Endothelial cell of umbilical vein (primary cell): ENCODE measurements around the gene RTKN. TPM values are rescaled to one million over a fixed set of nuclear protein-coding genes. Genes with fewer than 3 reads are reported as not detected.

Experiments
- BruUV-seq: library from RNA; stranded (reverse); fragments of 400-500 nt; replicated peaks from 2 replicates; lab custom pipeline; 2021; lab: Mats Ljungman, UMichigan
- CTCF ChIA-PET: fragments of 300-600, 350-600 bp; sonication (Branson Sonifier 250); formaldehyde crosslinking; loops from one replicate; lab custom pipeline; 2021; ENCODE audit warnings: antibody characterized with exemption, inconsistent platforms; lab: Charles Lee
- POLR2A ChIA-PET: fragments of 300-600, 350-600 bp; sonication (Branson Sonifier 250); formaldehyde crosslinking; loops from one replicate; lab custom pipeline; 2021; ENCODE audit warnings: antibody characterized with exemption, inconsistent platforms; lab: Charles Lee
- DNase-seq: peaks from one replicate; pipeline ENCODE4 v3.0.0-alpha.2; 2011; ENCODE audit warnings: low read depth, low spot score
- FAIRE-seq: peaks from 2 replicates; lab custom pipeline; 2011; peaks lifted over from hg19 to GRCh38; lab: Jason Lieb, UNC
- H2AFZ ChIP-seq: 2 replicates; pipeline ENCODE4 v1.6.0; 2012; ENCODE audit warnings: low read depth, low read length, control low read depth, inconsistent platforms
- H3K27ac ChIP-seq: 2 replicates; pipeline ENCODE4 v1.5.1; 2011; ENCODE audit warnings: low read depth, mild to moderate bottlenecking, control low read depth, low read length, moderate library complexity; ENCODE audit not compliant: insufficient read depth
- H3K27me3 ChIP-seq, 2 experiments: 2 replicates each; pipeline versions ENCODE4 v1.6.0 to v1.6.1; 2011; ENCODE audit warnings: low read length in 2 of 2, mixed read lengths in 1 of 2; ENCODE audit not compliant: control insufficient read depth in 2 of 2, insufficient read depth in 2 of 2
- H3K36me3 ChIP-seq, 2 experiments: 2 replicates in 1 of 2; 3 replicates in 1 of 2; pipeline ENCODE4 v1.5.1; 2011; ENCODE audit warnings: low read length in 2 of 2, mild to moderate bottlenecking in 1 of 2, moderate library complexity in 1 of 2; ENCODE audit not compliant: control insufficient read depth in 2 of 2, insufficient read depth in 2 of 2; ENCODE audit errors: extremely low read depth in 1 of 2
- H3K4me1 ChIP-seq: 3 replicates; pipeline ENCODE4 v1.5.1; 2011; ENCODE audit warnings: mild to moderate bottlenecking, low read length; ENCODE audit not compliant: control insufficient read depth, insufficient read depth; ENCODE audit errors: extremely low read depth
- H3K4me2 ChIP-seq: 2 replicates; pipeline ENCODE4 v1.6.1; 2011; ENCODE audit warnings: low read length, control low read depth, mixed read lengths; ENCODE audit not compliant: insufficient read depth
- H3K4me3 ChIP-seq, 3 experiments: fragments of 200-600 bp in 1 of 3; sonication (generic), shearing (Covaris generic) in 1 of 3; replicated peaks in 1 of 3; 2 replicates each; pipeline ENCODE4 v1.5.1; 2011 to 2016; ENCODE audit warnings: control low read depth in 3 of 3, low read length in 3 of 3, mild to moderate bottlenecking in 2 of 3, inconsistent platforms in 1 of 3, low read depth in 1 of 3, moderate library complexity in 1 of 3; ENCODE audit not compliant: insufficient read depth in 1 of 3
- H3K79me2 ChIP-seq: 2 replicates; pipeline ENCODE4 v1.6.0; 2012; ENCODE audit warnings: low read length, inconsistent platforms; ENCODE audit not compliant: control insufficient read depth, insufficient read depth
- H3K9ac ChIP-seq: replicated peaks from 2 replicates; pipeline ENCODE3; 2011; ENCODE audit warnings: low read length, control low read depth; ENCODE audit not compliant: insufficient read depth; ENCODE audit errors: extremely low read depth
- H3K9me1 ChIP-seq: replicated peaks from 3 replicates; pipeline ENCODE4 v1.6.0; 2011; ENCODE audit warnings: mild to moderate bottlenecking, low read length; ENCODE audit not compliant: control insufficient read depth, insufficient read depth; ENCODE audit errors: extremely low read depth
- H3K9me3 ChIP-seq: replicated peaks from 2 replicates; pipeline ENCODE4 v1.5.1; 2012; ENCODE audit warnings: low read length, inconsistent platforms; ENCODE audit not compliant: control insufficient read depth, insufficient read depth
- H4K20me1 ChIP-seq: replicated peaks from 2 replicates; pipeline ENCODE3; 2011; ENCODE audit warnings: mild to moderate bottlenecking, low read length; ENCODE audit not compliant: control insufficient read depth, insufficient read depth; ENCODE audit errors: extremely low read depth
- CTCF ChIP-seq, 2 donors: IDR thresholded peaks; 1 replicate in 1 of 2; 2 replicates in 1 of 2; pipeline ENCODE4 v1.5.1; 2011; ENCODE audit warnings: low read length in 2 of 2, mild to moderate bottlenecking in 2 of 2, moderate library complexity in 2 of 2, control low read depth in 1 of 2, inconsistent platforms in 1 of 2, low read depth in 1 of 2; ENCODE audit not compliant: insufficient read depth in 1 of 2; ENCODE audit errors: extremely low read depth in 1 of 2
- EZH2 ChIP-seq: IDR thresholded peaks from 2 replicates; pipeline ENCODE4 v1.6.1; 2012; ENCODE audit warnings: borderline replicate concordance, low read depth, mild to moderate bottlenecking, moderate library complexity, low read length, inconsistent platforms; ENCODE audit not compliant: severe bottlenecking
- FOS ChIP-seq: IDR thresholded peaks from 2 replicates; pipeline ENCODE4 v1.6.1; 2011; ENCODE audit warnings: mild to moderate bottlenecking, low read length, moderate library complexity, borderline replicate concordance; ENCODE audit not compliant: insufficient read depth
- GATA2 ChIP-seq: IDR thresholded peaks from 2 replicates; pipeline ENCODE4 v1.7.0; 2011; ENCODE audit warnings: low read depth, mild to moderate bottlenecking, moderate library complexity, mixed read lengths, low read length; ENCODE audit not compliant: insufficient read length, insufficient read depth
- JUN ChIP-seq: IDR thresholded peaks from 2 replicates; pipeline ENCODE4 v1.6.1; 2011; ENCODE audit warnings: borderline replicate concordance, low read depth; ENCODE audit not compliant: insufficient read length, insufficient read depth
- MYC ChIP-seq: IDR thresholded peaks from one replicate; pipeline ENCODE4 v1.6.1; 2011; ENCODE audit warnings: mild to moderate bottlenecking, low read depth, low read length
- POLR2A ChIP-seq: IDR thresholded peaks from 2 replicates; pipeline ENCODE4 v1.6.1; 2012; ENCODE audit warnings: low read depth, mild to moderate bottlenecking, control low read depth, low read length
- POLR2AphosphoS5 ChIP-seq: IDR thresholded peaks from 2 replicates; pipeline ENCODE4 v1.6.1; 2012; ENCODE audit warnings: low read depth, mild to moderate bottlenecking, control low read depth, low read length, moderate library complexity; ENCODE audit not compliant: insufficient read depth
- dilution Hi-C: fragments of 300-500 bp; cut with MboI; formaldehyde crosslinking; loops from one replicate; pipeline ENCODE4 v1.15.0; 2019; ENCODE audit warnings: low sequenced_read_pairs; ENCODE audit not compliant: extremely low pct_ligation_motif_present
- intact Hi-C: fragments of 100-400 bp; cut with micrococcal nuclease; formaldehyde crosslinking; loops from one replicate; pipeline ENCODE4 v1.10.0; 2022
- polyA plus RNA-seq, 4 experiments: library from polyadenylated mRNA; depleted of rRNA in 3 of 4; stranded (reverse) in 3 of 4; unstranded in 1 of 4; fragments of >200 nt; gene quantifications; 2 replicates each; pipeline versions ENCODE4 v1.2.1 to v1.2.3, GENCODE V29; 2011 to 2012; ENCODE audit warnings: missing spikeins in 1 of 4
- total RNA-seq: library from RNA; stranded (reverse); gene quantifications from 2 replicates; pipeline ENCODE4 v1.2.3, GENCODE V29; 2021
- TF ChIP-seq, protein P1 (sequence below): IDR thresholded peaks from 2 replicates; pipeline ENCODE4 v1.6.1; 2011; ENCODE audit not compliant: insufficient read depth, insufficient read length

RTKN gene
- total and polyA plus RNA-seq, 2 donors (not counting 3 experiments of a cell fraction or from before 2014, with no cell fraction given): 20.0 to 20.7 TPM

DNA sequence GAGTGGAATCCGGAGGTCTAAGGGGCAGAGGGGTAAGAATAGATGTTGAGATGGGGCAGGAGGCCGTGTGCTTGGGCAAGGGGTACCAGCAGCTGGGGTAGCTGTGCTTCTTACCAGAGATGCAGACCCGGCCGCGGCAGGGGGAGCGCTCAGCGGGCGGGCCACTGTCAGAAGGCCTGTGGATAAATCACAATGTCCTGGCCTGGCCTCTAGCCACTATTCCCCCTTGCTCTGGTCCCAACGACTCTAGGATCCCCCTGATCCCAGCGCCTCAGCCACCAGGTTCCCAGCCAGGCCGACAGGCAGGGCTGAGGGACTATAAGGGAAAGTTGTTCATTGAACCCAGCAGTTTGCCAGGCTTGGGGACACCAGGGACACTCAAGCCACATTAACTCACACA is 11.2 kb downstream of the RTKN start:
- H3K27ac ChIP-seq: no peak overlapping the region
- POLR2A ChIA-PET: no interaction called here
- CTCF ChIA-PET: no interaction called here
- BruUV-seq: no TSS peak
- H3K9me1 ChIP-seq: no peaks in the 10 kb centered on the region
- no peak overlapping the region for H3K4me2 ChIP-seq
- dilution Hi-C loops (no loop called here), intact Hi-C loops (no loop called here)
- H3K4me3 ChIP-seq: no peak overlapping the region
- DNase-seq (no peak), FAIRE-seq (no peak)
- no peaks in the 10 kb centered on the region for H3K27me3 ChIP-seq
- no peak overlapping the region for H2AFZ ChIP-seq
- H3K9me3 ChIP-seq: no peaks in the 10 kb centered on the region
- H3K4me1 ChIP-seq: no peaks in the 10 kb centered on the region
- no peaks in the 10 kb centered on the region for H3K79me2 ChIP-seq
- peaks cover 4 to 33% of the 10 kb centered on the region in 2 experiments for H3K36me3 ChIP-seq
- TF ChIP-seq GATA2: no peak
- TF ChIP-seq CTCF (IDR thresholded peaks at IDR 0.05; ENCODE audit: extremely low read depth in 1 of 2, insufficient read depth in 1 of 2, low read depth in 1 of 2, low read length in 2 of 2): no peak
- TF ChIP-seq, protein P1, sequence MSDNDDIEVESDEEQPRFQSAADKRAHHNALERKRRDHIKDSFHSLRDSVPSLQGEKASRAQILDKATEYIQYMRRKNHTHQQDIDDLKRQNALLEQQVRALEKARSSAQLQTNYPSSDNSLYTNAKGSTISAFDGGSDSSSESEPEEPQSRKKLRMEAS: no peak
- no peak for TF ChIP-seq POLR2A
- no peak for TF ChIP-seq POLR2AphosphoS5
- TF ChIP-seq JUN: no peak
- TF ChIP-seq EZH2: no peak
- TF ChIP-seq MYC: no peak
- no peak for TF ChIP-seq FOS
- H4K20me1 ChIP-seq: no peaks in the 10 kb centered on the region
- no peak overlapping the region for H3K9ac ChIP-seq
